Measurements from ENCODE around the gene PCDH1. TPM values are rescaled to one million over a fixed set of nuclear protein-coding genes. Genes with fewer than 3 reads are reported as not detected.

PCDH1 gene
- total and polyA plus RNA-seq, 2 of the 13 experiments (the other 11 are each of a cell fraction or from before 2014, with no cell fraction given), result 0.11 to 0.83 TPM

DNA sequence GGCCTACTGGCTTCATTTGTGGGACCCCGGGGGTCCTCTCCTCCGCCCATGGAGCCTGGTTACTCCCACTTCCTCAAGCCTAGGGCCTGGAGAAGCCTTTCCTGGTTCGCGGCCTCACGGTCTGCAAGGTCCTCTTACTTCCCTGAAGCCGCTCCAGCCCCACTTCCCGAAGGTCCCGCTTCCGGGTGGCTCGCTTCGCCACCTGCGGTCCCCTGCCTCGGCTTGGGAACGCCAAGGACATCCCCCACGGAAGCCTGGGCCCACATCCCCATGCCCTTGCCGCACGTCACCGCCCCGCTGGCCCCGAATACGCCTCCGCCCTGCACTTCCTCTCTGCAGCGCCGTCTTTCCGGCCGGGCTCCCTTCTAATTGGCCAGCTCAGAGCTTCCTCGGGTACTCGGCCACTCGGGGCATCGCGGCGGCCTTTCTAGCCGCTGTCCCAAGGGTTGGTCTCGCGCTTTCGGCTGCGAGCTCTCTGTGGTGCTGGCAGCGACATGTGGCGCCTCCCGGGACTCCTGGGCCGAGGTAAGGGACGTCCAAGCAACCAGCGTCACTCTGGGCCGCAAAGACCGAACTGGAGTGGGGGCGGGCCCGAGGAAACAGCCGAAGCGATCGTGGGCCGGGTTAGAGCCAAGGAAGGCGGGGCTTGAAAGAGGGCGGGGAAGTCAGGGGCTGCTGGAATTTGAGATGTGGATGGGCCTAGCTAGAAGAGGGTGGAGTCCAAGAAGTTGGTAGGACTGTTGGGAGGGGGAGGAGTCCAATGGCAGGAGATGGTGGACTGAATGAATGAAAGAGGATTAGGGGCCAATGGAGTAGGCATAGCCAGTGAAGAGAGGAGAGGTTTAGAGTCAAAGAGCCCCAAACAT, 45.5 kb upstream of the PCDH1 start, which contains the start of gene DELE1 (continued):
- TF ChIP-seq, protein P1, sequence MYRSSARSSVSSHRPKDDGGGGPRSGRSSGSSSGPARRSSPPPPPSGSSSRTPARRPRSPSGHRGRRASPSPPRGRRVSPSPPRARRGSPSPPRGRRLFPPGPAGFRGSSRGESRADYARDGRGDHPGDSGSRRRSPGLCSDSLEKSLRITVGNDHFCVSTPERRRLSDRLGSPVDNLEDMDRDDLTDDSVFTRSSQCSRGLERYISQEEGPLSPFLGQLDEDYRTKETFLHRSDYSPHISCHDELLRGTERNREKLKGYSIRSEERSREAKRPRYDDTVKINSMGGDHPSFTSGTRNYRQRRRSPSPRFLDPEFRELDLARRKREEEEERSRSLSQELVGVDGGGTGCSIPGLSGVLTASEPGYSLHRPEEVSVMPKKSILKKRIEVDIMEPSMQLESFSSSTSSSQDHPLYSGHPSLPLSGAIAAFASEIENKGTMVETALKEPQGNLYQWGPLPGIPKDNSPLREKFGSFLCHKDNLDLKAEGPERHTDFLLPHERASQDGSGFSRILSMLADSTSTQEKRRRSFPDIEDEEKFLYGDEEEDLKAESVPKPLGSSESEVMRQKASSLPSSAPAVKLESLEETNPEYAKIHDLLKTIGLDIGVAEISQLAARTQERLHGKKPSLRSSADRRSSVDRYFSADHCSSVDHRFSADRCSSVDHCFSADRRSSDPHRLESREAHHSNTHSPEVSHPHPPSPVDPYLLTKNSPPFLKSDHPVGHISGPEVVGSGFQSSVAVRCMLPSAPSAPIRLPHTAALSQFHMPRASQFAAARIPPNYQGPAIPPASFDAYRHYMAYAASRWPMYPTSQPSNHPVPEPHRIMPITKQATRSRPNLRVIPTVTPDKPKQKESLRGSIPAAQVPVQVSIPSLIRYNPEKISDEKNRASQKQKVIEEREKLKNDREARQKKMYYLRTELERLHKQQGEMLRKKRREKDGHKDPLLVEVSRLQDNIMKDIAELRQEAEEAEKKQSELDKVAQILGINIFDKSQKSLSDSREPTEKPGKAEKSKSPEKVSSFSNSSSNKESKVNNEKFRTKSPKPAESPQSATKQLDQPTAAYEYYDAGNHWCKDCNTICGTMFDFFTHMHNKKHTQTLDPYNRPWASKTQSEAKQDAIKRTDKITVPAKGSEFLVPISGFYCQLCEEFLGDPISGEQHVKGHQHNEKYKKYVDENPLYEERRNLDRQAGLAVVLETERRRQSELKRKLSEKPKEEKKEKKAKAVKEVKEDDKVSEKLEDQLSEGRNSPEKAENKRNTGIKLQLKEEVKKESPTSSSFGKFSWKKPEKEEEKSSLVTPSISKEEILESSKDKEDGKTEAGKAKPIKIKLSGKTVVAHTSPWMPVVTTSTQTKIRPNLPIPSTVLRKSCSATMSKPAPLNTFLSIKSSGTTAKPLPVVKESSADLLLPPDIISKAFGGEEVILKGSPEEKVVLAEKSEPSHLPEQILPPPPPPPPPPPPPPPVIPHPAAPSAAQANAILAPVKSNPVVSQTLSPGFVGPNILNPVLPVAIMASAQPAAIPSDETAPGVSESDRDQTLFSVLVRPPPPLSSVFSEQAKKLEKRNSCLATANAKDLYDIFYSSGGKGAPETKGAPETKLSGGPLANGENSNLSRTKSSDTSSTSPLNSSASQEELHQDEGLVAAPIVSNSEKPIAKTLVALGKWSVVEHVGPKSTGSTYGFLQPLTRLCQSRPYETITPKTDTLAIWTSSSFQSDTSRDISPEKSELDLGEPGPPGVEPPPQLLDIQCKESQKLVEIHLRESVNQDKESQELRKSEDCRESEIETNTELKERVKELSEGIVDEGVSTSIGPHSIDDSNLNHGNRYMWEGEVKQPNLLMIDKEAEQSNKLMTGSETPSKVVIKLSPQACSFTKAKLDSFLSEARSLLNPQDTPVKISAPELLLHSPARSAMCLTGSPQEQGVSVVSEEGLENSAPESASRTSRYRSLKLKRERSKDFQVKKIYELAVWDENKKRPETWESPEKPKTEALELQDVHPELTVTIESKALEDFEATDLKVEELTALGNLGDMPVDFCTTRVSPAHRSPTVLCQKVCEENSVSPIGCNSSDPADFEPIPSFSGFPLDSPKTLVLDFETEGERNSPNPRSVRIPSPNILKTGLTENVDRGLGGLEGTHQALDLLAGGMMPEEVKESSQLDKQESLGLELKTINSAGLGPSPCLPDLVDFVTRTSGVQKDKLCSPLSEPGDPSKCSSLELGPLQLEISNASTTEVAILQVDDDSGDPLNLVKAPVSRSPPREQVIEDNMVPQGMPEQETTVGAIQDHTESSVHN (CRISPR knock-in tag; IDR thresholded peaks at IDR 0.05), result peak; percentile 84; the same call in 1 of the 2 replicates
- TF ChIP-seq ZNF10 (CRISPR knock-in tag; IDR thresholded peaks at IDR 0.05; ENCODE audit: borderline replicate concordance, low read depth) (no peak), CBX2 (IDR thresholded peaks at IDR 0.05; ENCODE audit: low read depth, low read length) (no peak), CBX2 (CRISPR knock-in tag; IDR thresholded peaks at IDR 0.05; ENCODE audit: low read depth) (no peak), ZNF7 (CRISPR knock-in tag; IDR thresholded peaks at IDR 0.05) (no peak), ATM (IDR thresholded peaks at IDR 0.05; ENCODE audit: borderline replicate concordance) (no peak), MED8 (CRISPR knock-in tag; IDR thresholded peaks at IDR 0.05; ENCODE audit: insufficient replicate concordance) (peak; percentile 78), HOXD1 (CRISPR knock-in tag; IDR thresholded peaks at IDR 0.05) (peak; percentile 33; the same call in 1 of the 2 replicates), MATR3 (CRISPR knock-in tag; IDR thresholded peaks at IDR 0.05) (no peak), ZNF367 (CRISPR knock-in tag; IDR thresholded peaks at IDR 0.05; ENCODE audit: borderline replicate concordance) (0 out of 2 replicates have a peak, but pooled peaks have one; percentile 6), CCDC6 (CRISPR knock-in tag; IDR thresholded peaks at IDR 0.05) (peak; percentile 86; the same call in 1 of the 2 replicates), ZNF101 (CRISPR knock-in tag; IDR thresholded peaks at IDR 0.05; ENCODE audit: borderline replicate concordance, low read depth) (0 out of 2 replicates have a peak, but pooled peaks have one; percentile 76)
- TF ChIP-seq, protein P2, sequence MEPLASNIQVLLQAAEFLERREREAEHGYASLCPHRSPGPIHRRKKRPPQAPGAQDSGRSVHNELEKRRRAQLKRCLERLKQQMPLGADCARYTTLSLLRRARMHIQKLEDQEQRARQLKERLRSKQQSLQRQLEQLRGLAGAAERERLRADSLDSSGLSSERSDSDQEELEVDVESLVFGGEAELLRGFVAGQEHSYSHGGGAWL (CRISPR knock-in tag; IDR thresholded peaks at IDR 0.05), result peak; percentile 40; the same call in 1 of the 2 replicates
- TF ChIP-seq, protein P3, sequence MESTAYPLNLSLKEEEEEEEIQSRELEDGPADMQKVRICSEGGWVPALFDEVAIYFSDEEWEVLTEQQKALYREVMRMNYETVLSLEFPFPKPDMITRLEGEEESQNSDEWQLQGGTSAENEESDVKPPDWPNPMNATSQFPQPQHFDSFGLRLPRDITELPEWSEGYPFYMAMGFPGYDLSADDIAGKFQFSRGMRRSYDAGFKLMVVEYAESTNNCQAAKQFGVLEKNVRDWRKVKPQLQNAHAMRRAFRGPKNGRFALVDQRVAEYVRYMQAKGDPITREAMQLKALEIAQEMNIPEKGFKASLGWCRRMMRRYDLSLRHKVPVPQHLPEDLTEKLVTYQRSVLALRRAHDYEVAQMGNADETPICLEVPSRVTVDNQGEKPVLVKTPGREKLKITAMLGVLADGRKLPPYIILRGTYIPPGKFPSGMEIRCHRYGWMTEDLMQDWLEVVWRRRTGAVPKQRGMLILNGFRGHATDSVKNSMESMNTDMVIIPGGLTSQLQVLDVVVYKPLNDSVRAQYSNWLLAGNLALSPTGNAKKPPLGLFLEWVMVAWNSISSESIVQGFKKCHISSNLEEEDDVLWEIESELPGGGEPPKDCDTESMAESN (CRISPR knock-in tag; conservative IDR thresholded peaks at IDR 0.05), result 0 out of 2 replicates have a peak, but pooled peaks have one; percentile 10
- TF ChIP-seq, protein P4, sequence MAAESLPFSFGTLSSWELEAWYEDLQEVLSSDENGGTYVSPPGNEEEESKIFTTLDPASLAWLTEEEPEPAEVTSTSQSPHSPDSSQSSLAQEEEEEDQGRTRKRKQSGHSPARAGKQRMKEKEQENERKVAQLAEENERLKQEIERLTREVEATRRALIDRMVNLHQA (CRISPR knock-in tag; IDR thresholded peaks at IDR 0.05), result no peak
- TF ChIP-seq, protein P5, sequence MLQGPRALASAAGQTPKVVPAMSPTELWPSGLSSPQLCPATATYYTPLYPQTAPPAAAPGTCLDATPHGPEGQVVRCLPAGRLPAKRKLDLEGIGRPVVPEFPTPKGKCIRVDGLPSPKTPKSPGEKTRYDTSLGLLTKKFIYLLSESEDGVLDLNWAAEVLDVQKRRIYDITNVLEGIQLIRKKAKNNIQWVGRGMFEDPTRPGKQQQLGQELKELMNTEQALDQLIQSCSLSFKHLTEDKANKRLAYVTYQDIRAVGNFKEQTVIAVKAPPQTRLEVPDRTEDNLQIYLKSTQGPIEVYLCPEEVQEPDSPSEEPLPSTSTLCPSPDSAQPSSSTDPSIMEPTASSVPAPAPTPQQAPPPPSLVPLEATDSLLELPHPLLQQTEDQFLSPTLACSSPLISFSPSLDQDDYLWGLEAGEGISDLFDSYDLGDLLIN (CRISPR knock-in tag; IDR thresholded peaks at IDR 0.05; ENCODE audit: borderline replicate concordance), result no peak; the same call in 1 of the 2 replicates
